Ovary (tissue), 3 donors: Measurements from ENCODE around the gene LZTS3.

Source experiments
- EP300 ChIP-seq: sonication (generic); formaldehyde crosslinking; IDR thresholded peaks from one replicate; pipeline ENCODE4 v1.6.1; 2017; ENCODE audit warnings: antibody characterized with exemption
- POLR2A ChIP-seq: fragments of 450-650 bp; IDR thresholded peaks from one replicate; pipeline ENCODE4 v1.6.1; 2017; ENCODE audit warnings: antibody characterized with exemption, mild to moderate bottlenecking, moderate library complexity
- TF ChIP-seq, protein P1 (sequence below), 3 donors: fragments of 450-650 bp in 2 of 3; fragments of 200-600 bp in 1 of 3; IDR thresholded peaks; one replicate each; pipeline versions ENCODE4 v1.5.1 to v1.8.0; 2016 to 2022; ENCODE audit warnings: antibody characterized with exemption in 3 of 3, mild to moderate bottlenecking in 1 of 3
- donor health status: DM: no; HTN: no; CAD: no.

DNA sequence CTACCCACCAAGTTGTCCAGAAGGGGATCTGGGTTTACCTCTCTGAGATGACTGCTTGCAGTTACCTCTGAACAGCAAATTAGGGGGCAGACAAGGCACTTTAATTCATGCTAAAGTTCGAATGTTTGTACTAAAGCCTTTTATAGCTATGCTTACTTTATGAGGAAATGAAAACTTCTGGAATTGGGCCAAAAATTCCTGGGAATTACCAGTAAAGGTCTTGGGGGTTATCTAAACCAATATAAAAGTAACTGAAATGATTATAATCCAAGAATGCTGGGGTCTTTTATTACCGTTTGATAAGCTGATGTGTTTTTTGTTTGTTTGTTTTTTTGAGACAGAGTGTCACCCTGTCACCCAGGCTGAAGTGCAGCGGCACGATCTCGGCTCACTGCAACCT is 7.9 kb upstream of the LZTS3 start:
- no peak for TF ChIP-seq POLR2A
- TF ChIP-seq, protein P1, sequence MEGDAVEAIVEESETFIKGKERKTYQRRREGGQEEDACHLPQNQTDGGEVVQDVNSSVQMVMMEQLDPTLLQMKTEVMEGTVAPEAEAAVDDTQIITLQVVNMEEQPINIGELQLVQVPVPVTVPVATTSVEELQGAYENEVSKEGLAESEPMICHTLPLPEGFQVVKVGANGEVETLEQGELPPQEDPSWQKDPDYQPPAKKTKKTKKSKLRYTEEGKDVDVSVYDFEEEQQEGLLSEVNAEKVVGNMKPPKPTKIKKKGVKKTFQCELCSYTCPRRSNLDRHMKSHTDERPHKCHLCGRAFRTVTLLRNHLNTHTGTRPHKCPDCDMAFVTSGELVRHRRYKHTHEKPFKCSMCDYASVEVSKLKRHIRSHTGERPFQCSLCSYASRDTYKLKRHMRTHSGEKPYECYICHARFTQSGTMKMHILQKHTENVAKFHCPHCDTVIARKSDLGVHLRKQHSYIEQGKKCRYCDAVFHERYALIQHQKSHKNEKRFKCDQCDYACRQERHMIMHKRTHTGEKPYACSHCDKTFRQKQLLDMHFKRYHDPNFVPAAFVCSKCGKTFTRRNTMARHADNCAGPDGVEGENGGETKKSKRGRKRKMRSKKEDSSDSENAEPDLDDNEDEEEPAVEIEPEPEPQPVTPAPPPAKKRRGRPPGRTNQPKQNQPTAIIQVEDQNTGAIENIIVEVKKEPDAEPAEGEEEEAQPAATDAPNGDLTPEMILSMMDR (IDR thresholded peaks at IDR 0.05): no peak
- no peak for TF ChIP-seq EP300
